ENCODE data around the gene NUP153. TPM values are rescaled to one million over a fixed set of nuclear protein-coding genes. Genes with fewer than 3 reads are reported as not detected.
A peak's percentile ranks its signal among the peaks of the same experiment; 100 is the strongest.

Gene NUP153
- total RNA-seq, 1 donor from 2014 or later: 34.2 TPM

DNA sequence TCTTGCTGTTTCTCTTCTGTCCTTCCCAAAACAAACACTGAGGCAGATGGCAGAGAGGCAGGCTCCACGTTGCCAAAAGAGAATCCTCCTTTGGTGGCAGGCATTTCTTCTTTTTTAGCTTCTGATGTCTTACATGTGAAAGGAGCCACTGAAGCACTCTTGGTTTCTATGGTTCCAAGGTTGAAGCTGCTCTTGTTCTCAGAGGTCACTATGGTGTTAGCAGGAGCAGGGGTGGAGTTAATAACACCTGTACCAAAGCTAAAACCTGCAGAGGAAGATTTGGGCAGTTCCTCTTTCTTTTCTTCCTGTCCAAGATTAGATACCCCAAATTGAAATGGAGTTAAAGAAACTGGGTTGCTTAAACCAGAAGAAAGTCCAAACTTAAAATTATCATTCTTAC, 77.9 kb downstream of the NUP153 start:
- TF ChIP-seq, protein P1, sequence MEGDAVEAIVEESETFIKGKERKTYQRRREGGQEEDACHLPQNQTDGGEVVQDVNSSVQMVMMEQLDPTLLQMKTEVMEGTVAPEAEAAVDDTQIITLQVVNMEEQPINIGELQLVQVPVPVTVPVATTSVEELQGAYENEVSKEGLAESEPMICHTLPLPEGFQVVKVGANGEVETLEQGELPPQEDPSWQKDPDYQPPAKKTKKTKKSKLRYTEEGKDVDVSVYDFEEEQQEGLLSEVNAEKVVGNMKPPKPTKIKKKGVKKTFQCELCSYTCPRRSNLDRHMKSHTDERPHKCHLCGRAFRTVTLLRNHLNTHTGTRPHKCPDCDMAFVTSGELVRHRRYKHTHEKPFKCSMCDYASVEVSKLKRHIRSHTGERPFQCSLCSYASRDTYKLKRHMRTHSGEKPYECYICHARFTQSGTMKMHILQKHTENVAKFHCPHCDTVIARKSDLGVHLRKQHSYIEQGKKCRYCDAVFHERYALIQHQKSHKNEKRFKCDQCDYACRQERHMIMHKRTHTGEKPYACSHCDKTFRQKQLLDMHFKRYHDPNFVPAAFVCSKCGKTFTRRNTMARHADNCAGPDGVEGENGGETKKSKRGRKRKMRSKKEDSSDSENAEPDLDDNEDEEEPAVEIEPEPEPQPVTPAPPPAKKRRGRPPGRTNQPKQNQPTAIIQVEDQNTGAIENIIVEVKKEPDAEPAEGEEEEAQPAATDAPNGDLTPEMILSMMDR (IDR thresholded peaks at IDR 0.05; ENCODE audit: partially characterized antibody, unreplicated experiment): no peak
- Mint-ChIP-seq H3K4me3 (ENCODE audit: unreplicated experiment) (no peak overlapping the region), H3K27me3 (ENCODE audit: unreplicated experiment) (no peaks in the 10 kb centered on the region), H3K36me3 (ENCODE audit: unreplicated experiment) (no peaks in the 10 kb centered on the region), H3K27ac (ENCODE audit: unreplicated experiment) (no peak overlapping the region), H3K9me3 (ENCODE audit: unreplicated experiment) (no peaks in the 10 kb centered on the region), H3K4me1 (ENCODE audit: low read depth, unreplicated experiment) (peaks cover 4% of the 10 kb centered on the region)
- DNase-seq: no peak

DNA sequence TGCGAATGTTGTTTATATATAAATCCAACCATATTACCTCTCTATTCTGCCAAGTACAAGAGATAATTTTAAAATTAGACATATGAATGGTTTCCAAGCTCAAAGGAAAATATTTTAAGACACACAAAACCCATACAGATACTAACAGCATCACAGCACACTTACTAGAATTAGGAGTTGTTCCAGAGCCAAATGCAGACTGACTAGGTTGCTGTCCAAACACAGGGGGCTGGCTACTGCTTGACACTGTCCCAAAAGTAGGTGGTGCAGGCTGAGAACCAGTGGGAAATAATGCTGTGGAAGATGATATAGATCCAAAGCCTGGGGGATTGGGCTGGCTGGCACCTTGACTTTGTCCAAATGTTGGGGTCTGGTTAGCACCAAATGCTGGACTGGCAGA, 82.3 kb downstream of the NUP153 start:
- Mint-ChIP-seq H3K36me3 (ENCODE audit: unreplicated experiment) (no peaks in the 10 kb centered on the region), H3K9me3 (ENCODE audit: unreplicated experiment) (no peaks in the 10 kb centered on the region)

DNA sequence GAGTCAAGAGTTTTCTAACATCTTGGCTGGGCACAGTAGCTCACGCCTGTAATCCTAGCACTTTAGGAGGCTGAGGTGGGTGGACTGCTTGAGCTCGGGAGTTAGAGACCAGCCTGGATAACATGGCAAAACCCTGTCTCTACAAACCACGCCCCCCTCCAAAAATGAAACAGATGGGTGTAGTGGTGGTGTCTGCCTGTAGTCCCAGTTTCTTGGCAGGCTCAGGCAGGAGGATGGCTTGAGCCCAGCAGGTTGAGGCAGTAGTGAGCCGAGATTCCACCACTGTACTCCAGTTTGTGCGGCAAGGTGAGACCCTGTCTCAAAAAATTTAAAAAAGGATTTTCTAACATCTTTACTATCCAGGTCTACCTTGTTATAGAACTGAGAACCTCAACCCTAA, 84.6 kb downstream of the NUP153 start:
- Mint-ChIP-seq H3K27ac (ENCODE audit: unreplicated experiment) (no peak overlapping the region), H3K9me3 (ENCODE audit: unreplicated experiment) (no peaks in the 10 kb centered on the region), H3K4me1 (ENCODE audit: low read depth, unreplicated experiment) (peaks cover 4% of the 10 kb centered on the region), H3K27me3 (ENCODE audit: unreplicated experiment) (no peaks in the 10 kb centered on the region), H3K36me3 (ENCODE audit: unreplicated experiment) (no peaks in the 10 kb centered on the region), H3K4me3 (ENCODE audit: unreplicated experiment) (no peak overlapping the region)
- TF ChIP-seq, protein P1 (IDR thresholded peaks at IDR 0.05; ENCODE audit: partially characterized antibody, unreplicated experiment): no peak
- DNase-seq: no peak

More for the DNA sequence above, 82.3 kb downstream of the NUP153 start:
- Mint-ChIP-seq H3K27ac (ENCODE audit: unreplicated experiment) (peak overlapping the region; percentile 48), H3K27me3 (ENCODE audit: unreplicated experiment) (no peaks in the 10 kb centered on the region), H3K4me3 (ENCODE audit: unreplicated experiment) (no peak overlapping the region), H3K4me1 (ENCODE audit: low read depth, unreplicated experiment) (peaks cover 4% of the 10 kb centered on the region)
- TF ChIP-seq, protein P1 (IDR thresholded peaks at IDR 0.05; ENCODE audit: partially characterized antibody, unreplicated experiment): no peak
- no peak for DNase-seq

DNA sequence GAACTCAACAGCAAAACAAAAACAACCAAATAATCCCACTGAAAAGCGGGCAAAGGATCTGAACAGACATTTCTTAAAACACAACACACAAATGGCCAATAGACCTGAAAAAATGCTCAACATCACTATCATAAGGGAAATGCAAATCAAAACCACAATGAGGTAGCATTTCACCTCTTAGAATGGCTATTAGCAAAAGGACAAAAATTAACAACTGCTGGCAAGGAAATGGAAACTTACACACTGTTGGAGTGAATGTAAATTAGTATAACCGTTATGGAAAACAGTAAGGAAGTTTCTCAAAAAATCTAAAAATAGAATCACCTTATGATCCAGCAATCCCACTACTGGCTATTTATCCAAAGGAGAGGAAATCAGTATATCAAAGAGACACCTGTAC, 85.7 kb downstream of the NUP153 start:
- no peaks in the 10 kb centered on the region for H3K9me3 Mint-ChIP-seq (ENCODE audit: unreplicated experiment)
- H3K4me1 Mint-ChIP-seq (ENCODE audit: low read depth, unreplicated experiment): peaks cover 4% of the 10 kb centered on the region
- no peak overlapping the region for H3K27ac Mint-ChIP-seq (ENCODE audit: unreplicated experiment)
- H3K27me3 Mint-ChIP-seq (ENCODE audit: unreplicated experiment): no peaks in the 10 kb centered on the region
- H3K4me3 Mint-ChIP-seq (ENCODE audit: unreplicated experiment): no peak overlapping the region
- H3K36me3 Mint-ChIP-seq (ENCODE audit: unreplicated experiment): no peaks in the 10 kb centered on the region
- TF ChIP-seq, protein P1 (IDR thresholded peaks at IDR 0.05; ENCODE audit: partially characterized antibody, unreplicated experiment): no peak
- DNase-seq: no peak

DNA sequence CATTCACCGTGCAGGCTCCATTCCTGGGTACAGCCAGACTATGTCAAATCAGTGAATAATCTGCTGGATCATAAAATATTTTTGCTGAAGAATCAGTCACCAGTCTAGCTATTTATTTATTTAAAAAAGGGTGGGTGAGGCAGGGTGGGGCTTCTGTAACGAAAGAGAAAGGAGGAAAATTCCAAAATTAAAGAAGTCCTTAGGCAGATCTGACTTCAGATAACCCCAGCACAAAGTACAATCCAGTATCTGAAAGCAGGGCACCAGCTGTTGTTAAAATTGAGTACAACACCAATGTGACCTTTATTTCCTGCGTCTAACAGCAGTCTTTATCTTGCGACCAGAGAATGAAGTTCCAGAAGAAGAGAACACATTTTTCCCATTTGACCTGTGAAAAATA, 90.9 kb downstream of the NUP153 start:
- no peaks in the 10 kb centered on the region for H3K9me3 Mint-ChIP-seq (ENCODE audit: unreplicated experiment)
- no peak overlapping the region for H3K4me3 Mint-ChIP-seq (ENCODE audit: unreplicated experiment)
- no peaks in the 10 kb centered on the region for H3K36me3 Mint-ChIP-seq (ENCODE audit: unreplicated experiment)

More for the DNA sequence above, 90.9 kb downstream of the NUP153 start:
- Mint-ChIP-seq H3K27ac (ENCODE audit: unreplicated experiment) (no peak overlapping the region), H3K4me1 (ENCODE audit: low read depth, unreplicated experiment) (no peaks in the 10 kb centered on the region), H3K27me3 (ENCODE audit: unreplicated experiment) (no peaks in the 10 kb centered on the region)
- DNase-seq: no peak
- TF ChIP-seq, protein P1 (IDR thresholded peaks at IDR 0.05; ENCODE audit: partially characterized antibody, unreplicated experiment): no peak

Measured in glutamatergic neuron (in vitro differentiated cells).